HEK293 (cell line): ENCODE data around the gene MMP27.

ENCODE experiments used
- HOXA7 ChIP-seq: sonication (generic); formaldehyde crosslinking; IDR thresholded peaks from 2 replicates; pipeline ENCODE4 v1.8.1; 2022; ENCODE audit warnings: missing genetic modification reagents, borderline replicate concordance
- ZNF292 ChIP-seq: fragments of 450-650 bp; formaldehyde crosslinking; IDR thresholded peaks from 2 replicates; pipeline ENCODE4 v1.5.1; 2016; ENCODE audit warnings: low read depth, missing biosample characterization, missing genetic modification characterization, borderline replicate concordance
- ZNF701 ChIP-seq: fragments of 450-650 bp; formaldehyde crosslinking; IDR thresholded peaks from 2 replicates; pipeline ENCODE4 v1.5.1; 2016; ENCODE audit warnings: missing biosample characterization, missing genetic modification characterization
- ZSCAN30 ChIP-seq: fragments of 450-650 bp; IDR thresholded peaks from 2 replicates; pipeline ENCODE4 v1.5.1; 2018; ENCODE audit warnings: missing biosample characterization, mild to moderate bottlenecking, missing genetic modification characterization, moderate library complexity
- TF ChIP-seq, protein P1 (sequence below): fragments of 450-650 bp; formaldehyde crosslinking; IDR thresholded peaks from 2 replicates; pipeline ENCODE4 v1.5.1; 2016; ENCODE audit warnings: missing biosample characterization, missing genetic modification characterization

DNA sequence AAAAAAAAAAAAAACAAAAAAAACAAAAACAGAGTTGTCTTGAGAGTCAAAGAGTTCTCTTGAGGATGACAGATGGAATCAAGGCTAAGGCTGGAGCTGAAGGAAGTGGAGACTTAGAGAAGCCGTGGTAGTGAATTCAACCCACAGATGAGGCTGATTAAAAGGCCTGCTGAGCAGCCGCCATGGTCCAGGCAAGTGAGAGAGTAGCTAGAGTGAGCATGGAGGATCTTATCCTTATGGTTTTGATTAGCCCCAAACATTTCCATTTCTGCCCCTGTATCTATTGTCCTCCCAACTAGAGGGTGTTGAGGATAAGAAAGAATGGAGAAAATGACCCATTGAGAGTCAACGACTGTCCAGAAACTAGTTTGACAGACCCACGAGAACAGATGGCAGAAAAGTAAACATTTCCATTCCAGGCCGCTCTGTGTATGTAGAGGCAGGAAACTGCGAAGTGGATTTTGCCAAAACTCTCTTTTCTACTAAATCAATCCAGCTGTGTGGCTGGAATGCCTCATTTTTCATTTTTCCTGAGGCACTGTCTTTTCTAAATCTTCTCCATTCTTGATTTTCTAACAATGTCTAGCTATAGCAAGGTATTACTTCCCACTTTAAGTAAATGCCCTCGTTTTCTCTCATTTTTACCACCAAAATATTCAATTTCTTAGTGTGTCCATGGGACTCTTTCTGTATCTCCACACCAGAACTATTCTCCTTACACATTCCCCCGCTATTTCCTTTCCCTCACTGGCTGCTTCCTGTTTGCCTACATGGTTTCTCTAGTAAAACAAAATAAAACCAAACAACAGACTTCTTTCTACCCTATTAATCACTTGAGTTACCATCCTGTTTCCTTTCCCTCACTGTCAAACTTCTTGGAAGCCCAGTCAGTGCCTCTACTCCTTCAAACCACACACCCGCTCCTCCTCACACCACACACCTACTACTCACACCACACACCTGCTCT is 24.6 kb upstream of the MMP27 start:
- TF ChIP-seq ZNF701 (tag by site-specific recombination) (no peak), HOXA7 (CRISPR knock-in tag) (no peak), ZNF292 (tag by site-specific recombination) (no peak), ZSCAN30 (tag by site-specific recombination) (no peak)
- TF ChIP-seq, protein P1, sequence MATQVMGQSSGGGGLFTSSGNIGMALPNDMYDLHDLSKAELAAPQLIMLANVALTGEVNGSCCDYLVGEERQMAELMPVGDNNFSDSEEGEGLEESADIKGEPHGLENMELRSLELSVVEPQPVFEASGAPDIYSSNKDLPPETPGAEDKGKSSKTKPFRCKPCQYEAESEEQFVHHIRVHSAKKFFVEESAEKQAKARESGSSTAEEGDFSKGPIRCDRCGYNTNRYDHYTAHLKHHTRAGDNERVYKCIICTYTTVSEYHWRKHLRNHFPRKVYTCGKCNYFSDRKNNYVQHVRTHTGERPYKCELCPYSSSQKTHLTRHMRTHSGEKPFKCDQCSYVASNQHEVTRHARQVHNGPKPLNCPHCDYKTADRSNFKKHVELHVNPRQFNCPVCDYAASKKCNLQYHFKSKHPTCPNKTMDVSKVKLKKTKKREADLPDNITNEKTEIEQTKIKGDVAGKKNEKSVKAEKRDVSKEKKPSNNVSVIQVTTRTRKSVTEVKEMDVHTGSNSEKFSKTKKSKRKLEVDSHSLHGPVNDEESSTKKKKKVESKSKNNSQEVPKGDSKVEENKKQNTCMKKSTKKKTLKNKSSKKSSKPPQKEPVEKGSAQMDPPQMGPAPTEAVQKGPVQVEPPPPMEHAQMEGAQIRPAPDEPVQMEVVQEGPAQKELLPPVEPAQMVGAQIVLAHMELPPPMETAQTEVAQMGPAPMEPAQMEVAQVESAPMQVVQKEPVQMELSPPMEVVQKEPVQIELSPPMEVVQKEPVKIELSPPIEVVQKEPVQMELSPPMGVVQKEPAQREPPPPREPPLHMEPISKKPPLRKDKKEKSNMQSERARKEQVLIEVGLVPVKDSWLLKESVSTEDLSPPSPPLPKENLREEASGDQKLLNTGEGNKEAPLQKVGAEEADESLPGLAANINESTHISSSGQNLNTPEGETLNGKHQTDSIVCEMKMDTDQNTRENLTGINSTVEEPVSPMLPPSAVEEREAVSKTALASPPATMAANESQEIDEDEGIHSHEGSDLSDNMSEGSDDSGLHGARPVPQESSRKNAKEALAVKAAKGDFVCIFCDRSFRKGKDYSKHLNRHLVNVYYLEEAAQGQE, result no peak
